NT2/D1 (cell line): ENCODE measurements around the gene CLCA4.
"Not testable (repeated sequence)": the region's sequence is repeated elsewhere in the genome, so short reads cannot be mapped to it uniquely, and the experiment has no call there.

ENCODE experiments used
- DNase-seq: peaks from one replicate; pipeline ENCODE4 v3.0.0-alpha.2; 2011; ENCODE audit warnings: low read depth, low spot score
- H3K27me3 ChIP-seq: 2 replicates; pipeline ENCODE4 v1.6.0; 2011; ENCODE audit warnings: mild to moderate bottlenecking; ENCODE audit not compliant: insufficient read length, insufficient read depth
- H3K36me3 ChIP-seq: 2 replicates; pipeline ENCODE4 v1.6.1; 2011; ENCODE audit warnings: mild to moderate bottlenecking, low read length, mixed read lengths; ENCODE audit not compliant: insufficient read depth, insufficient read length
- H3K4me1 ChIP-seq: 2 replicates; pipeline ENCODE4 v1.5.1; 2011; ENCODE audit not compliant: insufficient read depth, insufficient read length
- H3K4me3 ChIP-seq: 2 replicates; pipeline ENCODE4 v1.5.1; 2011; ENCODE audit warnings: low read depth; ENCODE audit not compliant: insufficient read length
- H3K9ac ChIP-seq: 2 replicates; pipeline ENCODE4 v1.6.0; 2011; ENCODE audit warnings: low read depth; ENCODE audit not compliant: insufficient read length
- H3K9me3 ChIP-seq: 2 replicates; pipeline ENCODE4 v1.5.1; 2011; ENCODE audit warnings: mild to moderate bottlenecking, low read length; ENCODE audit not compliant: insufficient read depth
- SUZ12 ChIP-seq: IDR thresholded peaks from 2 replicates; pipeline ENCODE4 v1.6.1; 2011; ENCODE audit not compliant: insufficient read length, insufficient read depth; ENCODE audit errors: extremely low read depth
- YY1 ChIP-seq: IDR thresholded peaks from 2 replicates; pipeline ENCODE4 v1.6.1; 2011; ENCODE audit not compliant: insufficient read length, insufficient read depth
- ZNF274 ChIP-seq: IDR thresholded peaks from 2 replicates; pipeline ENCODE4 v1.6.1; 2011; ENCODE audit warnings: mild to moderate bottlenecking, low read depth, low read length

CLCA4 gene

GRCh38 chr1:86583032-86583431, 36.2 kb downstream of the CLCA4 start:
- TF ChIP-seq ZNF274 (no peak), YY1 (no peak), SUZ12 (no peak)
- no peaks in the 10 kb centered on the region for H3K27me3 ChIP-seq
- DNase-seq = no peak
- H3K9ac ChIP-seq = no peak overlapping the region
- no peaks in the 10 kb centered on the region for H3K9me3 ChIP-seq
- H3K4me1 ChIP-seq = no peaks in the 10 kb centered on the region
- no peaks in the 10 kb centered on the region for H3K36me3 ChIP-seq
- no peak overlapping the region for H3K4me3 ChIP-seq

GRCh38 chr1:86583593-86583992, 36.7 kb downstream of the CLCA4 start:
- Histone ChIP-seq H3K4me3 (no peak overlapping the region), H3K36me3 (no peaks in the 10 kb centered on the region), H3K4me1 (no peaks in the 10 kb centered on the region), H3K9me3 (no peaks in the 10 kb centered on the region), H3K9ac (no peak overlapping the region), H3K27me3 (no peaks in the 10 kb centered on the region)
- TF ChIP-seq SUZ12 = no peak
- no peak for TF ChIP-seq YY1
- TF ChIP-seq ZNF274 = no peak
- DNase-seq = no peak

GRCh38 chr1:86594284-86594770, 47.4 kb downstream of the CLCA4 start:
- Histone ChIP-seq H3K36me3 (no peaks in the 10 kb centered on the region), H3K4me1 (no peaks in the 10 kb centered on the region), H3K27me3 (no peaks in the 10 kb centered on the region), H3K9ac (no peak overlapping the region), H3K4me3 (no peak overlapping the region), H3K9me3 (peaks cover 28% of the 10 kb centered on the region)
- DNase-seq = peak; percentile 66
- TF ChIP-seq SUZ12 (no peak), YY1 (no peak), ZNF274 (no peak)

GRCh38 chr1:86596224-86596623, 49.3 kb downstream of the CLCA4 start:
- TF ChIP-seq SUZ12 = no peak
- no peak for TF ChIP-seq ZNF274
- TF ChIP-seq YY1 = no peak
- Histone ChIP-seq H3K4me3 (no peak overlapping the region), H3K36me3 (no peaks in the 10 kb centered on the region), H3K9me3 (peaks cover 28% of the 10 kb centered on the region), H3K27me3 (no peaks in the 10 kb centered on the region), H3K4me1 (no peaks in the 10 kb centered on the region), H3K9ac (no peak overlapping the region)
- DNase-seq = no peak

GRCh38 chr1:86596741-86597290, 49.9 kb downstream of the CLCA4 start:
- Histone ChIP-seq H3K4me1 (no peaks in the 10 kb centered on the region), H3K4me3 (no peak overlapping the region), H3K36me3 (no peaks in the 10 kb centered on the region), H3K9ac (no peak overlapping the region), H3K9me3 (peaks cover 28% of the 10 kb centered on the region), H3K27me3 (no peaks in the 10 kb centered on the region)
- no peak for TF ChIP-seq ZNF274
- no peak for TF ChIP-seq YY1
- DNase-seq = no peak

GRCh38 chr1:86606080-86606479, 59.2 kb downstream of the CLCA4 start:
- not testable (repeated sequence) for DNase-seq, H3K4me1 ChIP-seq, H3K27me3 ChIP-seq, H3K4me3 ChIP-seq, H3K9ac ChIP-seq, H3K36me3 ChIP-seq, H3K9me3 ChIP-seq

- no peak for DNase-seq
- no peak overlapping the region for H3K9ac ChIP-seq
- H3K4me3 ChIP-seq = no peak overlapping the region
- H3K4me1 ChIP-seq = peaks cover 2% of the 10 kb centered on the region
- TF ChIP-seq SUZ12 (no peak), ZNF274 (no peak), YY1 (no peak)
- no peaks in the 10 kb centered on the region for H3K27me3 ChIP-seq
- no peaks in the 10 kb centered on the region for H3K36me3 ChIP-seq
- H3K9me3 ChIP-seq = peaks cover 27% of the 10 kb centered on the region
Measured at GRCh38 chr1:86616433-86616832, 69.6 kb downstream of the CLCA4 start.

- DNase-seq = no peak
- Histone ChIP-seq H3K9ac (no peak overlapping the region), H3K36me3 (no peaks in the 10 kb centered on the region), H3K27me3 (no peaks in the 10 kb centered on the region), H3K9me3 (peaks cover 27% of the 10 kb centered on the region), H3K4me1 (peaks cover 2% of the 10 kb centered on the region), H3K4me3 (no peak overlapping the region)
- no peak for TF ChIP-seq SUZ12
- no peak for TF ChIP-seq ZNF274
- no peak for TF ChIP-seq YY1
Measured at GRCh38 chr1:86616871-86617270, 70.0 kb downstream of the CLCA4 start.
